Measurements from ENCODE around the gene GOLT1A. TPM values are rescaled to one million over a fixed set of nuclear protein-coding genes. Genes with fewer than 3 reads are reported as not detected.
A peak's percentile ranks its signal among the peaks of the same experiment; 100 is the strongest.

Gene GOLT1A
- total and polyA plus RNA-seq, 3 experiments from 2014 or later, result not detected

DNA sequence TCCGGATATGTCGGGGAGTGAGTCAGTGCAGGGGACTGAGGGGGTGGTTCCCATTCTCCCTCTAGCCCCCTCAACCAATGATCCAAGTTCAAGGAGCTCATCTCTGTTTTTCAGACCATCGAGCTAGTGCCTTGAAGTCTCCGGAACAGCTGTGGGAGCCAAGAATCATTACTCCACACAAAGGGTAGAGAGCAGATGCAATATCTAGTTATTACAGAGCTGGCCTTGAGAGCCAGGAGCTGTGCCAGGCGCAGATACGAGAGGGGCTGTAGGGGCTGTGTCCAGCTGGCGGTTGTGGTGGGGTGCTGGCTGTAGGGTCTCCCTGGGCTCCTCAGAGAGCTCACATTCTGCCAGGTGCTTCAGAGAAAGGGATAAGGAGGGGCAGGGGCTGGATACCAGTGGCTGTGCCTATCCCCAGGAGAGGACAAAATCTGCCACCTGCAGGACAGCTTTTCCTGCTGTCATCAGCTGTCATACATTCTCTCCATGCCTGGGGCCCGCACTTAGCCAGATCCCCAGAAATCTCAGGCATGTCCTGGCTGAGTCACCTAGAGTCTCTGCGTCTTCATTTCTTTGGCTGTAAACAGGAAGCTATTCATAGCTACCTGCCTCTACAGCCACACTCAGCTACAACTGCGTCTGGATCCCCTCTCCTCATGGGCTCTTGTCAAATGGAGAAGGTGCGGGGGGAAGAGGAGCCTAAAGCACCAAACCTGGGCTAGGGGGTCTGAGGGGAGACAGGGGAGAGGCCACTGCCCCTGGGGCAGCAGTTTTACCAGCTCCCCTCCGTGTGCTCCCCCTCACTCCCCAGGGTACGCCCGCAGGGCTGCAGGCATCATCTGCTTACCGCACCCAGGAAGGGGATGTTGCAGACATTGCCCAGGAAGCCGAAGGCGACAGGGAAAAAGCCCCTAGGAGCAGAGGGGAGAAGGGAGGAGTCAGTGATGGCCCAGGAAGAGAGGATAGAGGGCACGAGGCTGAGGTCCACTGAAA is 15.1 kb downstream of the GOLT1A start:
- CTCF ChIA-PET, result interaction anchor here (1.0 to 1.2 kb wide), 3 partner anchors 8 to 36 kb away, joined by 3 to 6 read pairs (median 4); no protein-coding TSS in a partner anchor
- H3K27me3 ChIP-seq (ENCODE audit: insufficient read depth, low read length, poor library complexity, severe bottlenecking), result no peaks in the 10 kb centered on the region
- POLR2A ChIA-PET, result no interaction called here
- no peaks in the 10 kb centered on the region for H3K4me1 ChIP-seq (ENCODE audit: insufficient read depth, low read length)
- Mint-ChIP-seq H3K4me1 (peaks cover 5 to 10% (median 8%) of the 10 kb centered on the region in 3 donors), H3K4me3 (no peak overlapping the region), H3K27me3 (peaks cover 17 to 47% of the 10 kb centered on the region in 2 donors), H3K36me3 (no peaks in the 10 kb centered on the region), H3K9me3 (no peaks in the 10 kb centered on the region), H3K27ac (no peak overlapping the region)
- no peaks in the 10 kb centered on the region for H3K9me3 ChIP-seq (ENCODE audit: low read length)
- DNase-seq, result no peak
- H3K4me3 ChIP-seq (ENCODE audit: low read length), result no peak overlapping the region
- no peaks in the 10 kb centered on the region for H3K36me3 ChIP-seq (ENCODE audit: insufficient read depth, low read length)
- no peak overlapping the region for H3K27ac ChIP-seq (ENCODE audit: low read depth, low read length)

DNA sequence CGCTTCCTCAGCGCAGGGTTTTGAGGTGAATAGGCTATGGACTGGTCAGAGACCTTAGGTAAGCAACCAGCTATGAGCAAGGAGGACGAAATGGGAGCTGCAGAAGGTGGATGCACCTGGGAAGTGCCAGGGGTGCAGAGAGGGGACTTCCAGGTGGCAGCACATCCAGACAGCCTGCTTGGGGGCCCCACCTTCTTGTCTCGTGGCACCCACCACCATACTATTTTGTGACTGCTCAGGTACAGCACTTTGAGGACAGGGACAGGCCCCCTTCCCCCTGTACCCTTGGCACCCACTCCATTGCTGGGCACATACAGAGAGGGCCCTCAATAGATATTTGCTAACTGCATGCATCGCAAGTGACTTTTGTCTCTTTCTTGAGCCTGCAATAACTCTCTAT is 16.7 kb downstream of the GOLT1A start:
- Histone ChIP-seq H3K4me1 (ENCODE audit: insufficient read depth, low read length) (no peaks in the 10 kb centered on the region), H3K36me3 (ENCODE audit: insufficient read depth, low read length) (no peaks in the 10 kb centered on the region), H3K27me3 (ENCODE audit: insufficient read depth, low read length, poor library complexity, severe bottlenecking) (peaks cover 6% of the 10 kb centered on the region), H3K27ac (ENCODE audit: low read depth, low read length) (no peak overlapping the region), H3K4me3 (ENCODE audit: low read length) (no peak overlapping the region), H3K9me3 (ENCODE audit: low read length) (no peaks in the 10 kb centered on the region)
- ChIA-PET CTCF (interaction anchor here (0.8 kb wide), 1 partner anchor 10 kb away, joined by 3 read pairs; no protein-coding TSS in a partner anchor), POLR2A (no interaction called here)
- peaks cover 5 to 10% (median 8%) of the 10 kb centered on the region in 3 donors for H3K4me1 Mint-ChIP-seq
- no peak overlapping the region for H3K27ac Mint-ChIP-seq
- H3K4me3 Mint-ChIP-seq, result no peak overlapping the region
- no peaks in the 10 kb centered on the region for H3K36me3 Mint-ChIP-seq
- no peak for DNase-seq
- peaks cover 11 to 45% of the 10 kb centered on the region in 2 donors for H3K27me3 Mint-ChIP-seq
- H3K9me3 Mint-ChIP-seq, result no peaks in the 10 kb centered on the region

DNA sequence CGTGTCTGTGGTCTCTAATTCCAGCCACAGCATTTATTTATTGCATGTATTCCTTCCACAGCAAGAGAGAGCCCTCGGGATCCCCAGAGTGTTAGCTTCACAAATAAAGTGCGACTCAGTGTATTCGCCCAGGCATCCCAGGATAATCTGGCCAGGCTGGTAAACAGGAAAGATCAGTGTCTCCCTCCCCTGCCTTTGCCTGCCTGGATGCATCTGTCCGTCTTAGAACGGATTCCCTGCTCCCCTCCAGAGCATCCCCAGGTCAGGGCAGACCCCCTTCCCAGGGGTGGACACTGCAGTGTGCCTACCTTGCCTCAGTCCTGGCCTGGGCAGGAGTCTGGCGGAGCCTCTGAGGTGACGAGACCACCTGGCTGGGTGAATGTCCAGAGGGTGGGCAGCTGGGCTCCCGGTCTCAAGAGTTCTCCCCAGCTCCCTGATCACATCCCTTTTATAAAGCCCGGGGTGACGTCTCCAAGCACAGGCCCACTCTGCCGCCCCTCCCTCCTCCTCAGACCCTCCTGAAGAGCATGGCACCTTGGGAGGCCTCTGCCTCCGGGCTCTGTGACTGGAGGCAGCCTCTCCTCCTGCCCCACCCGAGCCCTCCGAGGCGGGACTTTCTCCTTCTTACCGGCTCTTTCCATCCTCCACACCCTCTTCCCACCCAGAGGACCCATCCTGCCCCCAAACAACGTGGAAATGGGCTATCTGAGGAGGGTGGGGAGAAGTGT is 17.6 kb downstream of the GOLT1A start, which contains the start of gene KISS1:
TSS of gene KISS1 (minus strand) at position 424 of the 728 bp plus-strand sequence. CDS start 3,615 bp downstream, outside the sequence.
- Histone ChIP-seq H3K4me3 (ENCODE audit: low read length) (no peak within 1 kb of the TSS), H3K27me3 (ENCODE audit: insufficient read depth, low read length, poor library complexity, severe bottlenecking) (peaks cover 8% of the 10 kb centered on the region), H3K36me3 (ENCODE audit: insufficient read depth, low read length) (no peaks in the 10 kb centered on the region), H3K27ac (ENCODE audit: low read depth, low read length) (no peak within 1 kb of the TSS), H3K4me1 (ENCODE audit: insufficient read depth, low read length) (no peaks in the 10 kb centered on the region), H3K9me3 (ENCODE audit: low read length) (no peaks in the 10 kb centered on the region)
- Mint-ChIP-seq H3K27me3 (peaks cover 17 to 48% of the 10 kb centered on the region in 2 donors), H3K4me3 (peak within 1 kb of the TSS in 1 of 7 donors; percentile 14), H3K36me3 (no peaks in the 10 kb centered on the region), H3K9me3 (no peaks in the 10 kb centered on the region), H3K27ac (peak within 1 kb of the TSS in 2 of 8 donors; percentile 15 to 84), H3K4me1 (peaks cover 5 to 12% (median 11%) of the 10 kb centered on the region in 3 donors)
- POLR2A ChIA-PET, result no interaction called here
- CTCF ChIA-PET, result interaction anchor here (0.8 kb wide), 1 partner anchor 11 kb away, joined by 3 read pairs; no protein-coding TSS in a partner anchor
- DNase-seq, result no peak

DNA sequence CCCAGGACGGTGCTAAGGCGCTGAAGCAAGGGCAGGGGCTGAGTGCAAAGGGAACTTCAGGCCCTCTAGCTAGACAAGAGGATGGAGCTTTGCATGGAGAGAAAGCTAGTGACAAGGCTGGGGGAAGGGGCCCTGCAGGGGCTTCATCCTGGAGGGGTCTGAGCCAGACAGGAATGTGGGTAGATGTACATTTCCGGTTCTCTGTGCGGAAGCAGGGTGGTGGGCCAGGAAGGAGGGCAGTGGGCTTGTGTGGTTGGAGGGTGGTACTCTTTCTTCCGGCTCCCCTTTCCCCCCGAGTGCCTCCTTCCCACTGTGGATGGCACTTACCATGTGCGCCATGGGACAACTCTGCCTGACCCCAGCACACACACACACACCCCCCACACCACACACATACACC is 19.0 kb downstream of the GOLT1A start:
- CTCF ChIA-PET, result interaction anchor here (4.5 kb wide), 1 partner anchor 12 kb away, joined by 15 read pairs; no protein-coding TSS in a partner anchor
- DNase-seq, result no peak
- no peak overlapping the region for H3K27ac ChIP-seq (ENCODE audit: low read depth, low read length)
- no peaks in the 10 kb centered on the region for H3K36me3 ChIP-seq (ENCODE audit: insufficient read depth, low read length)
- Mint-ChIP-seq H3K4me3 (no peak overlapping the region), H3K36me3 (no peaks in the 10 kb centered on the region), H3K9me3 (no peaks in the 10 kb centered on the region), H3K4me1 (peaks cover 11 to 22% (median 17%) of the 10 kb centered on the region in 3 donors), H3K27ac (peak overlapping the region in 2 of 8 donors; percentile 17 to 61), H3K27me3 (peaks cover 26 to 52% of the 10 kb centered on the region in 2 donors)
- no peaks in the 10 kb centered on the region for H3K9me3 ChIP-seq (ENCODE audit: low read length)
- no peak overlapping the region for H3K4me3 ChIP-seq (ENCODE audit: low read length)
- peaks cover 11% of the 10 kb centered on the region for H3K27me3 ChIP-seq (ENCODE audit: insufficient read depth, low read length, poor library complexity, severe bottlenecking)
- POLR2A ChIA-PET, result no interaction called here
- H3K4me1 ChIP-seq (ENCODE audit: insufficient read depth, low read length), result no peaks in the 10 kb centered on the region

DNA sequence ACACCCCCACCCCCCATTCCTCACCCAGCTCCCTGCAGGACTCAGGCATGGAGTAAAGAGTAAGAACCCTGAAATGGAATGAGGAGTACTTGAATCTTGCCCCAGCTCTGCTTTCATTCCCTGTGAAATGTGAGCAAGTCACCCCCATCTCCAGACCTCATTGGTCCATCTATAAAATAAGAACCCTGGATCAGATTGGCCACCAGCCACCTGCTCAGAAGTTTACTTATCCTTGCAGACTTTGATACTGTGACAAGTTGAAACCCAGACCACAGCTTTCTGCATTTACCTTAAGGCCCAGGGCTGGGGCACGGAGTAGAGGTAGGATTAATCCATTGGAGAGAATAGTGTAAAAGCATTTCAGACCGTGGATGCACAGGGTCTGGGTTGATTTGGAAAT is 19.7 kb downstream of the GOLT1A start:
- Histone ChIP-seq H3K4me1 (ENCODE audit: insufficient read depth, low read length) (no peaks in the 10 kb centered on the region), H3K9me3 (ENCODE audit: low read length) (no peaks in the 10 kb centered on the region), H3K4me3 (ENCODE audit: low read length) (no peak overlapping the region), H3K36me3 (ENCODE audit: insufficient read depth, low read length) (no peaks in the 10 kb centered on the region), H3K27ac (ENCODE audit: low read depth, low read length) (no peak overlapping the region), H3K27me3 (ENCODE audit: insufficient read depth, low read length, poor library complexity, severe bottlenecking) (peaks cover 15% of the 10 kb centered on the region)
- H3K4me3 Mint-ChIP-seq, result no peak overlapping the region
- ChIA-PET POLR2A (no interaction called here), CTCF (interaction anchor here (1.6 to 4.5 kb wide), 2 partner anchors 12 to 169 kb away, joined by 3 to 15 read pairs; no protein-coding TSS in a partner anchor)
- H3K27ac Mint-ChIP-seq, result peak overlapping the region in 1 of 8 donors; percentile 35
- H3K9me3 Mint-ChIP-seq, result no peaks in the 10 kb centered on the region
- no peak for DNase-seq
- peaks cover 31 to 55% of the 10 kb centered on the region in 2 donors for H3K27me3 Mint-ChIP-seq
- no peaks in the 10 kb centered on the region for H3K36me3 Mint-ChIP-seq
- H3K4me1 Mint-ChIP-seq, result peaks cover 14 to 26% (median 21%) of the 10 kb centered on the region in 3 donors

DNA sequence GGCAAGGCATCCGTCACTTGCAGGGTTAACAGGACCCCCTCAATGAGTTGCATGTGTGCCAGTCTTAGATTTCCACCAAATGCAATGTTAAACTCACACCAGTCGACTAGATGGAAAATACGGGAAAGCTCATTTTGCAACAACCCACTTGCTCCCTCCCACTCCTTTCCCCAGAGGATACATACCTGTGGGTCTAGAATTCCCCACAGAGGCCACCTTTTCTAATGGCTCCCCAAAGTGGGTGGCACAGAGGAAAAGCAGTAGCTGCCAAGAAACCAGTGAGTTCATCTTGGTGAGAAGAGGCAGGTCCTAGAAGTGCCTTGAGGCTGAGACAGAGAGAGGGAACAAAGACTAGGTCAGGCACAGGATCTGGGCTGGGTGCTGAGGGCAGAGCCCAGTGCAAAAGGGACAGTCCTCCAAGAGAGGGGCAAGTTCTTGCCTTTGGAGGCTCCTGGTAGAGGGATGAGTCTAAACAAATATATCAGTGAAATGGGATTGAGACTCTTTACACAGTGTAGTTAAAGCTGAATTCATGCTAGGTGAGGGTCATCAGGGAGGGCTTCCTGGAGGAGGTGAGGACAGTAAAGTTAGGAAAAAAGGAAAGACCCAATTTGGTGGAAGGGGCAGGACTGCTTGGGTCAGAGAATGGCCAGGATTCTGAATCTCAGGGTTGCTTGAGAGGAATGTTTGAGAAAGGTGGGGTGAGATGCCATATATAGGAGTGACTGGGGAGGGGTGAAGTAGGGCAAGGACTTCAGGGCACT is 21.0 kb downstream of the GOLT1A start:
- Mint-ChIP-seq H3K4me3 (no peak overlapping the region), H3K27me3 (peaks cover 30 to 59% of the 10 kb centered on the region in 2 donors), H3K27ac (peak overlapping the region in 2 of 8 donors; percentile 31 to 39), H3K4me1 (peaks cover 14 to 31% (median 24%) of the 10 kb centered on the region in 3 donors), H3K9me3 (no peaks in the 10 kb centered on the region), H3K36me3 (no peaks in the 10 kb centered on the region)
- Histone ChIP-seq H3K4me3 (ENCODE audit: low read length) (no peak overlapping the region), H3K27me3 (ENCODE audit: insufficient read depth, low read length, poor library complexity, severe bottlenecking) (peaks cover 15% of the 10 kb centered on the region), H3K4me1 (ENCODE audit: insufficient read depth, low read length) (no peaks in the 10 kb centered on the region), H3K36me3 (ENCODE audit: insufficient read depth, low read length) (no peaks in the 10 kb centered on the region), H3K9me3 (ENCODE audit: low read length) (no peaks in the 10 kb centered on the region), H3K27ac (ENCODE audit: low read depth, low read length) (no peak overlapping the region)
- ChIA-PET CTCF (interaction anchor here (1.6 to 4.5 kb wide), 2 partner anchors 14 to 170 kb away, joined by 3 to 15 read pairs; no protein-coding TSS in a partner anchor), POLR2A (no interaction called here)
- no peak for DNase-seq

DNA sequence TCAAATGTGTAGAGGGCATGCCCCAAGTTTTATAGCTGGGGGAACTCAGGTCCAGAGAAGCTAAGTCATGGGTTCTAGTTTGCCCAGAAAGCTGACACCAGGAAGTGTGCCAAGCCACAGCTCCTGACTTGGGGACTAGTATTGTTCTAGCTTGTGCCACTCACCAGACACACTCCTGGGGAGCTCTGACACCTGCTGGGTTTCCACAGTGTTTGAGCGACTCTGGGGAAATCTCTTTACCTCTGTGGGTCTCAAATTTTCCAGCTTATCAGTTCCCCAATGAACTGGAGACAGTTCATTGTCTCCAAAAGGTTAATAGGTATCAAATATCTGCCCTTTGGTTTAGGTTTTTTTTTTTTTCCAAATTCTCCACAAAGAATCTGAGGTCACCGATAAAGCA is 21.7 kb downstream of the GOLT1A start:
- CTCF ChIA-PET, result interaction anchor here (4.5 kb wide), 1 partner anchor 14 kb away, joined by 15 read pairs; no protein-coding TSS in a partner anchor

More for the DNA sequence above, 21.7 kb downstream of the GOLT1A start:
- Mint-ChIP-seq H3K36me3 (no peaks in the 10 kb centered on the region), H3K4me1 (peaks cover 14 to 31% (median 24%) of the 10 kb centered on the region in 3 donors), H3K27ac (no peak overlapping the region), H3K9me3 (no peaks in the 10 kb centered on the region), H3K4me3 (no peak overlapping the region), H3K27me3 (peaks cover 32 to 63% of the 10 kb centered on the region in 2 donors)
- H3K4me1 ChIP-seq (ENCODE audit: insufficient read depth, low read length), result no peaks in the 10 kb centered on the region
- H3K4me3 ChIP-seq (ENCODE audit: low read length), result no peak overlapping the region
- H3K36me3 ChIP-seq (ENCODE audit: insufficient read depth, low read length), result no peaks in the 10 kb centered on the region
- peaks cover 16% of the 10 kb centered on the region for H3K27me3 ChIP-seq (ENCODE audit: insufficient read depth, low read length, poor library complexity, severe bottlenecking)
- no peak overlapping the region for H3K27ac ChIP-seq (ENCODE audit: low read depth, low read length)
- no peaks in the 10 kb centered on the region for H3K9me3 ChIP-seq (ENCODE audit: low read length)
- POLR2A ChIA-PET, result no interaction called here
- no peak for DNase-seq

All from CD8-positive, alpha-beta memory T cell (primary cell).